Lung (tissue), 12 donors: ENCODE results near the gene SEZ6L2. TPM values are rescaled to one million over a fixed set of nuclear protein-coding genes. Genes with fewer than 3 reads are reported as not detected.
"Not testable (repeated sequence)": the region's sequence is repeated elsewhere in the genome, so short reads cannot be mapped to it uniquely, and the experiment has no call there.

Experiments used
- ATAC-seq: fragments of 200-7000 bp; cut with Tn5 transposase; one replicate; pipeline ENCODE4 v1.9.1; 2020; ENCODE audit warnings: moderate number of reproducible peaks; ENCODE audit not compliant: insufficient read depth, low FRiP score
- DNase-seq, 3 donors: peaks; one replicate each; pipeline ENCODE4 v3.0.0-alpha.2; 2013 to 2017
- H3K27ac ChIP-seq, 2 donors: one replicate each; pipeline ENCODE4 v1.5.1; 2013; ENCODE audit warnings: mild to moderate bottlenecking in 2 of 2, moderate library complexity in 2 of 2, control low read depth in 1 of 2, inconsistent platforms in 1 of 2, low read depth in 1 of 2, low read length in 1 of 2
- H3K27me3 ChIP-seq, 3 donors: one replicate each; pipeline ENCODE4 v1.5.1; 2013; ENCODE audit warnings: low read length in 2 of 3; ENCODE audit not compliant: control insufficient read depth in 3 of 3, insufficient read depth in 3 of 3
- H3K36me3 ChIP-seq, 4 donors: one replicate each; pipeline ENCODE4 v1.5.1; 2013; ENCODE audit warnings: low read length in 4 of 4, mild to moderate bottlenecking in 1 of 4, moderate library complexity in 1 of 4; ENCODE audit not compliant: control insufficient read depth in 4 of 4, insufficient read depth in 4 of 4
- H3K4me1 ChIP-seq, 5 donors: one replicate each; pipeline ENCODE4 v1.5.1; 2013; ENCODE audit warnings: low read length in 5 of 5, mild to moderate bottlenecking in 2 of 5, moderate library complexity in 1 of 5; ENCODE audit not compliant: control insufficient read depth in 5 of 5, insufficient read depth in 5 of 5
- H3K4me3 ChIP-seq: one replicate; pipeline ENCODE4 v1.5.1; 2013; ENCODE audit warnings: mild to moderate bottlenecking, control low read depth, moderate library complexity
- H3K9ac ChIP-seq, 2 donors: one replicate each; pipeline ENCODE4 v1.5.1; 2013; ENCODE audit warnings: low read length in 2 of 2, control low read depth in 1 of 2; ENCODE audit not compliant: insufficient read depth in 1 of 2
- H3K9me3 ChIP-seq, 4 donors: one replicate each; pipeline ENCODE4 v1.5.1; 2013; ENCODE audit warnings: low read length in 3 of 4, mild to moderate bottlenecking in 1 of 4, moderate library complexity in 1 of 4; ENCODE audit not compliant: control insufficient read depth in 4 of 4, insufficient read depth in 3 of 4
- CTCF ChIP-seq: IDR thresholded peaks from 2 replicates; pipeline ENCODE4 v1.5.1; 2012; ENCODE audit warnings: mild to moderate bottlenecking; ENCODE audit errors: control extremely low read depth, extremely low read depth
- WGBS, 2 donors: extraction: QIAGEN DNeasy Blood & Tissue Kit; methylation state at CpG; one replicate each; pipeline ENCODE4 v1.1.7; 2013; 5-methylcytosine and 5-hydroxymethylcytosine counted together
- polyA plus RNA-seq, 2 donors: library from polyadenylated mRNA; stranded (reverse); fragments of 200-250 nt; gene quantifications; one replicate each; pipeline ENCODE4 v1.2.1, GENCODE V29; 2013
- total RNA-seq, 2 donors: library from RNA; depleted of rRNA in 1 of 2; stranded (reverse); fragments of >200 nt in 1 of 2; gene quantifications; one replicate each; pipeline ENCODE4 v1.2.1, GENCODE V29; 2014 to 2021
- donor health status: control.
- donor health status: control.
- donor health status: Bipolar disorder and iron deficiency.
- donor health status: healthy.
- donor health status: DM: yes; HTN: yes; CAD: no.

The SEZ6L2 gene
- total and polyA plus RNA-seq, 4 donors = 4.6 to 19.2 (median 6.1) TPM

DNA sequence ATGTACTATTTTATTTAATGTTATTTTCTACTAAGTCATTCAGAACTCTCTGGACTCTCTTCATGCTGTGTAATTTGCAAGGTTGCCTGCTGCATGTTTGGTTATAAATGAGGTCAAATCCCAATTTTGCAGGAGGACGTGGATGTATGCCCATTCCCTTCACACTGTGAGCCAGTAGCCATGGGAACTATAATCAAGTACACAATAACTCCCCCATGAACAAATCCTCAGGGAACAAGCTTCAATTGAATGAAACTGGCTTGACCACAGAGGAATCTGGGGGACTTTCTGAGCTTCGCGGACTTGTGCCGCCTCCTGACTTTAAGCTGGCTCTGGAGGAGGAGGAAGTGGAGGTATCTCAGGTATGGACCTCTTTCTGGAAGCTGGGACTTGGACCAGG, 41.3 kb upstream of the SEZ6L2 start:
- DNase-seq (no peak), ATAC-seq (no peak)
- Histone ChIP-seq H3K27me3 (no peaks in the 10 kb centered on the region), H3K9me3 (peaks cover 0 to 2% (median 0%) of the 10 kb centered on the region in 4 donors), H3K36me3 (no peaks in the 10 kb centered on the region), H3K4me3 (no peak overlapping the region), H3K4me1 (peaks cover 0 to 2% (median 0%) of the 10 kb centered on the region in 5 donors), H3K9ac (no peak overlapping the region), H3K27ac (no peak overlapping the region)
- WGBS, 2 donors = 73 to 85% methylated on average over 4 of the region's 4 CpGs
- no peak for TF ChIP-seq CTCF

DNA sequence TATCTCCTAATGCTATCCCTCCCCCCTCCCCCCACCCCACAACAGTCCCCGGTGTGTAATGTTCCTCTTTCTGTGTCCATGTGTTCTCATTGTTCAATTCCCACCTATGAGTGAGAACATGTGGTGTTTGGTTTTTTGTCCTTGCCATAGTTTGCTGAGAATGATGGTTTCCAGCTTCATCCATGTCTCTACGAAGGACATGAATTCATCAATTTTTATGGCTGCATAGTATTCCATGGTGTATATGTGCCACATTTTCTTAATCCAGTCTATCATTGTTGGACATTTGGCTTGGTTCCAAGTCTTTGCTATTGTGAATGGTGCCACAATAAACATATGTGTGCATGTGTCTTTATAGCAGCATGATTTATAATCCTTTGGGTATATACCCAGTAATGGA, 32.4 kb upstream of the SEZ6L2 start:
- H3K4me1 ChIP-seq, H3K27ac ChIP-seq, ATAC-seq, H3K9ac ChIP-seq, H3K9me3 ChIP-seq, H3K36me3 ChIP-seq, H3K4me3 ChIP-seq, DNase-seq, H3K27me3 ChIP-seq: not testable (repeated sequence)
- 65 to 85% methylated on average over 2 of the region's 2 CpGs for WGBS, 2 donors

GRCh38 chr16:29927070-29927905, 27.9 kb upstream of the SEZ6L2 start:
- peak overlapping the region; percentile 34 to 71 for H3K27ac ChIP-seq

More at GRCh38 chr16:29927070-29927905, 27.9 kb upstream of the SEZ6L2 start:
- H3K9ac ChIP-seq = peak overlapping the region; percentile 37 to 90
- no peak overlapping the region for H3K4me3 ChIP-seq
- H3K27me3 ChIP-seq = no peaks in the 10 kb centered on the region
- TF ChIP-seq CTCF = no peak
- peaks cover 0 to 11% (median 2%) of the 10 kb centered on the region in 4 donors for H3K36me3 ChIP-seq
- 69 to 75% methylated on average over 12 of the region's 12 CpGs for WGBS, 2 donors
- no peaks in the 10 kb centered on the region for H3K9me3 ChIP-seq
- peak in 1 of 3 donors; percentile 5 for DNase-seq
- H3K4me1 ChIP-seq = peaks cover 0 to 15% (median 8%) of the 10 kb centered on the region in 5 donors
- ATAC-seq = no peak
